C4-2B (cell line): ENCODE data around the gene HEPACAM.

ENCODE experiments used
- H3K27ac ChIP-seq: fragments of 450-650 bp; 2 replicates; pipeline ENCODE4 v1.5.1; 2017
- CTCF ChIP-seq: fragments of 450-650 bp; conservative IDR thresholded peaks from 2 replicates; pipeline ENCODE4 v1.5.1; 2017; ENCODE audit warnings: mild to moderate bottlenecking
- ZFX ChIP-seq: fragments of 450-650 bp; IDR thresholded peaks from 2 replicates; pipeline ENCODE4 v1.6.1; 2017

Gene HEPACAM

GRCh38 chr11:124882339-124883071 is 53.3 kb downstream of the HEPACAM start:
- H3K27ac ChIP-seq = peak overlapping the region; percentile 81
- TF ChIP-seq CTCF = no peak
- 0 out of 2 replicates have a peak, but pooled peaks have one; percentile 17 for TF ChIP-seq ZFX

- no peak for TF ChIP-seq CTCF
- TF ChIP-seq ZFX = no peak
- H3K27ac ChIP-seq = peak overlapping the region; percentile 9; the same call in 1 of the 2 replicates
These were observed 54.9 kb downstream of the HEPACAM start for GRCh38 chr11:124880958-124881357.

GRCh38 chr11:124880290-124880611 is 55.6 kb downstream of the HEPACAM start:
- TF ChIP-seq ZFX (no peak), CTCF (no peak)

GRCh38 chr11:124879493-124880289 is 56.2 kb downstream of the HEPACAM start:
- TF ChIP-seq CTCF (no peak), ZFX (no peak)
- peak overlapping the region; percentile 9; the same call in 1 of the 2 replicates for H3K27ac ChIP-seq

More at GRCh38 chr11:124880290-124880611, 55.6 kb downstream of the HEPACAM start:
- peak overlapping the region; percentile 9; the same call in 1 of the 2 replicates for H3K27ac ChIP-seq

- no peak overlapping the region for H3K27ac ChIP-seq
- TF ChIP-seq ZFX (no peak), CTCF (no peak)
These were observed 56.9 kb downstream of the HEPACAM start for GRCh38 chr11:124878759-124879492.

GRCh38 chr11:124877910-124878758 is 57.7 kb downstream of the HEPACAM start:
- H3K27ac ChIP-seq = no peak overlapping the region

More at GRCh38 chr11:124877910-124878758, 57.7 kb downstream of the HEPACAM start:
- TF ChIP-seq ZFX = no peak
- TF ChIP-seq CTCF = no peak
